MCF 10A (cell line): ENCODE measurements around the gene ZDHHC5. TPM values are rescaled to one million over a fixed set of nuclear protein-coding genes. Genes with fewer than 3 reads are reported as not detected.
A peak's percentile ranks its signal among the peaks of the same experiment; 100 is the strongest.

Source experiments
- BruUV-seq: library from RNA; stranded (reverse); fragments of 400-500 nt; replicated peaks from 2 replicates; lab custom pipeline; 2021; lab: Mats Ljungman, UMichigan
- CTCF ChIA-PET: fragments of 300-600 bp; sonication (Branson Sonifier 250); formaldehyde crosslinking; extraction: SDS; loops from one replicate; lab custom pipeline; 2021; ENCODE audit warnings: antibody characterized with exemption, inconsistent platforms; lab: Yijun Ruan, JAX
- POLR2A ChIA-PET: fragments of 300-600, 350-650 bp; sonication (Branson Sonifier 250); formaldehyde crosslinking; extraction: SDS; loops from one replicate; lab custom pipeline; 2020; ENCODE audit warnings: antibody characterized with exemption, inconsistent platforms; lab: Yijun Ruan, JAX
- DNase-seq: peaks from one replicate; pipeline ENCODE4 v3.0.0-alpha.2; 2018; ENCODE audit not compliant: unreplicated experiment
- H3K27ac Mint-ChIP-seq: one replicate; pipeline ENCODE4 v1.8.0; 2022; ENCODE audit warnings: mild to moderate bottlenecking, low read depth, mixed read lengths; ENCODE audit not compliant: unreplicated experiment
- H3K27me3 Mint-ChIP-seq: one replicate; pipeline ENCODE4 v1.8.0; 2022; ENCODE audit warnings: mixed read lengths; ENCODE audit not compliant: insufficient read depth, unreplicated experiment
- H3K36me3 Mint-ChIP-seq: one replicate; pipeline ENCODE4 v1.8.0; 2022; ENCODE audit warnings: mild to moderate bottlenecking, moderate library complexity, mixed read lengths; ENCODE audit not compliant: insufficient read depth, unreplicated experiment
- H3K4me1 Mint-ChIP-seq: one replicate; pipeline ENCODE4 v1.8.0; 2022; ENCODE audit warnings: mixed read lengths; ENCODE audit not compliant: insufficient read depth, unreplicated experiment
- H3K4me3 Mint-ChIP-seq: one replicate; pipeline ENCODE4 v1.8.0; 2022; ENCODE audit warnings: mild to moderate bottlenecking, moderate library complexity, mixed read lengths; ENCODE audit not compliant: unreplicated experiment
- H3K9me3 Mint-ChIP-seq: one replicate; pipeline ENCODE4 v1.8.0; 2022; ENCODE audit warnings: mixed read lengths; ENCODE audit not compliant: unreplicated experiment
- CTCF ChIP-seq: fragments of 200-600 bp; IDR thresholded peaks from one replicate; pipeline ENCODE4 v1.8.0; 2022; ENCODE audit warnings: antibody characterized with exemption, mild to moderate bottlenecking; ENCODE audit not compliant: unreplicated experiment
- intact Hi-C: fragments of 100-400 bp; cut with micrococcal nuclease; formaldehyde crosslinking; loops from 2 replicates; pipeline ENCODE4 v1.14.1; 2022
- total RNA-seq: library from RNA; stranded (reverse); gene quantifications from 2 replicates; pipeline ENCODE4 v1.2.3, GENCODE V29; 2022

The ZDHHC5 gene
- total RNA-seq, 1 experiment from 2014 or later = 73.8 TPM

- Mint-ChIP-seq H3K27ac (no peak overlapping the region), H3K4me1 (peaks cover 17% of the 10 kb centered on the region), H3K27me3 (no peaks in the 10 kb centered on the region), H3K36me3 (peaks cover 63% of the 10 kb centered on the region), H3K9me3 (no peaks in the 10 kb centered on the region), H3K4me3 (no peak overlapping the region)
- ChIA-PET POLR2A (no interaction called here), CTCF (interaction anchor here (0.6 to 1.3 kb wide), 4 partner anchors 72 to 366 kb away, joined by 3 to 5 read pairs (median 3); partner anchors contain the start of gene UBE2L6)
- intact Hi-C loops = no loop called here
- TF ChIP-seq CTCF = no peak
- no peak for DNase-seq
- BruUV-seq = TSS peak; percentile 14
Measured at GRCh38 chr11:57659669-57660068, 8.2 kb upstream of the ZDHHC5 start.

- CTCF ChIA-PET = interaction anchor here (0.5 to 1.8 kb wide), 6 partner anchors 18 to 232 kb away, joined by 3 to 6 read pairs (median 4); partner anchors contain the start of genes MED19, TMX2 and UBE2L6
- no TSS peak for BruUV-seq
Measured at GRCh38 chr11:57662893-57663292, 5.0 kb upstream of the ZDHHC5 start.

GRCh38 chr11:57663975-57664374 is 3.9 kb upstream of the ZDHHC5 start:
- no TSS peak for BruUV-seq
- H3K4me3 Mint-ChIP-seq = no peak overlapping the region
- DNase-seq = no peak
- H3K9me3 Mint-ChIP-seq = no peaks in the 10 kb centered on the region
- H3K4me1 Mint-ChIP-seq = peaks cover 13% of the 10 kb centered on the region
- H3K27me3 Mint-ChIP-seq = no peaks in the 10 kb centered on the region
- ChIA-PET POLR2A (no interaction called here), CTCF (interaction anchor here (0.6 kb wide), 1 partner anchor 42 kb away, joined by 7 read pairs; no protein-coding TSS in a partner anchor)
- intact Hi-C loops = no loop called here
- peaks cover 53% of the 10 kb centered on the region for H3K36me3 Mint-ChIP-seq
- TF ChIP-seq CTCF = no peak
- peak overlapping the region; percentile 61 for H3K27ac Mint-ChIP-seq

More at GRCh38 chr11:57662893-57663292, 5.0 kb upstream of the ZDHHC5 start:
- intact Hi-C loops = no loop called here
- no peaks in the 10 kb centered on the region for H3K9me3 Mint-ChIP-seq
- no peak for DNase-seq
- peaks cover 62% of the 10 kb centered on the region for H3K36me3 Mint-ChIP-seq
- no peak for TF ChIP-seq CTCF
- H3K27ac Mint-ChIP-seq = no peak overlapping the region
- peaks cover 13% of the 10 kb centered on the region for H3K4me1 Mint-ChIP-seq
- POLR2A ChIA-PET = interaction anchor here (0.6 to 0.8 kb wide), 2 partner anchors 93 to 240 kb away, joined by 3 read pairs; no protein-coding TSS in a partner anchor
- no peaks in the 10 kb centered on the region for H3K27me3 Mint-ChIP-seq
- H3K4me3 Mint-ChIP-seq = no peak overlapping the region

GRCh38 chr11:57667117-57667735 is 688 bp upstream of the ZDHHC5 start:
- peak; percentile 98 for DNase-seq
- CTCF ChIA-PET = interaction anchor here (0.5 to 2.4 kb wide), 8 partner anchors 14 to 849 kb away, joined by 3 to 5 read pairs (median 4); no protein-coding TSS in a partner anchor
- H3K36me3 Mint-ChIP-seq = peaks cover 37% of the 10 kb centered on the region
- no TSS peak for BruUV-seq
- no peak for TF ChIP-seq CTCF
- H3K9me3 Mint-ChIP-seq = no peaks in the 10 kb centered on the region
- H3K27me3 Mint-ChIP-seq = no peaks in the 10 kb centered on the region
- intact Hi-C loops = loop anchor here (1.0 to 5.0 kb wide), 3 partner anchors 10 to 911 kb away; partner anchors contain the start of gene CLP1
- peaks cover 18% of the 10 kb centered on the region for H3K4me1 Mint-ChIP-seq
- H3K27ac Mint-ChIP-seq = peak overlapping the region; percentile 100
- H3K4me3 Mint-ChIP-seq = peak overlapping the region; percentile 96
- POLR2A ChIA-PET = interaction anchor here (0.6 to 2.8 kb wide), 24 partner anchors 8 to 910 kb away, joined by 3 to 36 read pairs (median 4); partner anchors contain the start of genes CLP1, CTNND1, MED19 and SELENOH
